Measurements from ENCODE around the gene FER. TPM values are rescaled to one million over a fixed set of nuclear protein-coding genes. Genes with fewer than 3 reads are reported as not detected.
"Not testable (repeated sequence)": the region's sequence is repeated elsewhere in the genome, so short reads cannot be mapped to it uniquely, and the experiment has no call there.

FER gene
- total RNA-seq, 2 experiments from 2014 or later = 5.9 to 8.0 TPM

DNA sequence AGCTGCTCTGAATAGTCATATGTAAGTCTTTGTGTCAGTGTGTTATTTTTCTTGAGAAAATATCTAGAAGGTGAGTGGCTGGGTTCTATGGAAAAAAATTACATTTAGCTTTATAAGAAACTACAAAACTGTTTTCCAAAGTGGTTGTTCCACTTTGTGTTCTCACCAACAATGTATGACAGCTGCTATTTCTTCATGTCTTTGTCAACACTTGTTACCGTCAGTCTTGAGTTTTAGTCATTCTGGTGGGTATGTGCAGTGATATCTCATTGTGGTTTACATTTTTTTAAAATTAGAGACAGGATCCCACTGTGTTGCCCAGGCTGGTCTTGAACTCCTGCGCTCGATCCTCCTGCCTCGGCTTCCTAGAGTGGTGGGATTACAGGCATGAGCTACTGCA is 415.6 kb downstream of the FER start:
- Mint-ChIP-seq H3K9me3 (ENCODE audit: insufficient read depth) (no peaks in the 10 kb centered on the region), H3K27me3 (ENCODE audit: low read depth) (no peaks in the 10 kb centered on the region), H3K4me1 (ENCODE audit: low read depth) (no peaks in the 10 kb centered on the region), H3K27ac (no peak overlapping the region), H3K4me3 (no peak overlapping the region), H3K36me3 (ENCODE audit: low read depth) (no peaks in the 10 kb centered on the region)
- ChIA-PET POLR2A (no interaction called here), CTCF (no interaction called here)
- ATAC-seq (no peak), DNase-seq (no peak)

DNA sequence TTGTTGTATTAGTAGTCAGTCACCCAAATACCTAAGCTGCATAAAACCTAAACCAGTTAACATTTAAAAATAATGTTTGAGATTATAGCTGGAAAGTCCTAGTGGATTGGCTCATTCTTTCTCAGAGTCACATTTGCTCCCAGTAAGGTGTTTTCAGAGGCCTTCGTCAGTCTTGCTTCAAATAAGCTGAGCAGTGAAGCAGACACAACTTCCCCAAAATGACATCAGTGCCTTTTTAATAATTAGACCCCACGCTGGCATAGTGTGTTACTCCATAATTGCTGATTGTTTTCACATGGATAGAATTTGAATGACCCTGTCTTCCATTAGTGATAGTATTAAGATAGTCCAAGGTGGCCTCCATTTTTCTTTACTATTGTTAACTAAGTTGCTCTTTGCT is 416.3 kb downstream of the FER start:
- Mint-ChIP-seq H3K27me3 (ENCODE audit: low read depth) (no peaks in the 10 kb centered on the region), H3K27ac (no peak overlapping the region), H3K36me3 (ENCODE audit: low read depth) (no peaks in the 10 kb centered on the region), H3K4me3 (no peak overlapping the region), H3K4me1 (ENCODE audit: low read depth) (no peaks in the 10 kb centered on the region), H3K9me3 (ENCODE audit: insufficient read depth) (no peaks in the 10 kb centered on the region)
- ChIA-PET POLR2A (no interaction called here), CTCF (no interaction called here)
- no peak for ATAC-seq
- DNase-seq = no peak

DNA sequence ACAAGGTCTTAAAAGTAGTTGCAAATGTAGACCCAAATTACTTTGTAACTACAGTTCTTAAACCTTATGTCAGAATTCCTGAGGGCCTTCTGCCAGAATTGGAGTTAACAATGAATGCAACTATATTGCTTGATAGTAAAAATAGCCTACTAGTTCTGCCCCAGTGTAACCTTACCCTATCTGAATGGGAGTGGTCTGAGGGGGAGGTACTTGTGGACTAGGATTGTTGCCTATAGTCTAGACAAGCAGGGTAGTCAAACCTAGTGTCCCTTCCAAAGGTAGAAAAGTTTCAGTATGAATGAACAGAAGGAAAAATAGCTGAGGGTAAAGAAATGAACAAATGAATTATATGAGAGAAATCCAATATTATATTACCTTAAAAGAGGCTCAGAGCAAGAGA is 419.9 kb downstream of the FER start:
- H3K9me3 Mint-ChIP-seq (ENCODE audit: insufficient read depth) = no peaks in the 10 kb centered on the region
- H3K36me3 Mint-ChIP-seq (ENCODE audit: low read depth) = no peaks in the 10 kb centered on the region
- ChIA-PET CTCF (no interaction called here), POLR2A (no interaction called here)
- no peak for ATAC-seq
- DNase-seq = no peak
- no peaks in the 10 kb centered on the region for H3K27me3 Mint-ChIP-seq (ENCODE audit: low read depth)
- no peak overlapping the region for H3K4me3 Mint-ChIP-seq
- H3K4me1 Mint-ChIP-seq (ENCODE audit: low read depth) = no peaks in the 10 kb centered on the region
- no peak overlapping the region for H3K27ac Mint-ChIP-seq

DNA sequence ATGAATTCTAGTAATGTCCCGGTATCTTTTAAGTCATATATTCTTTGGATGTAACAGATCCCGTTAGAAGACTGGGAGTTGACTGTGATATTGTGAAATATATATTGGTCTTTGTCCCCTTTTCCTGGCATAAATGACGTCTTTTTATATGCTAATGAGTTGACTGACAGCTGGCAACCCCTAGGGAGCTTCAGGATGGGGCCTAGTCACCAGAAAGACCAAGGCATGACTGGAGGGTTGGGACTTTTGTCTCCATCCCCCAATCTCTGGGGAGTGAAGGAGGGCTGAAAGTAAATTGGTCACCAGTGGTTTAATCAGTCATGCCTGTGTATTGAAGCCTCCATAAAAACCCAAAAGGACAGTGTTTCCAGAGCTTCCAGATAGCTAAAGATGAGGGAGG is 420.5 kb downstream of the FER start:
- Mint-ChIP-seq H3K36me3 (ENCODE audit: low read depth) (no peaks in the 10 kb centered on the region), H3K4me1 (ENCODE audit: low read depth) (no peaks in the 10 kb centered on the region), H3K9me3 (ENCODE audit: insufficient read depth) (peaks cover 6% of the 10 kb centered on the region), H3K4me3 (no peak overlapping the region), H3K27me3 (ENCODE audit: low read depth) (no peaks in the 10 kb centered on the region), H3K27ac (no peak overlapping the region)
- DNase-seq (no peak), ATAC-seq (no peak)
- ChIA-PET POLR2A (no interaction called here), CTCF (no interaction called here)

DNA sequence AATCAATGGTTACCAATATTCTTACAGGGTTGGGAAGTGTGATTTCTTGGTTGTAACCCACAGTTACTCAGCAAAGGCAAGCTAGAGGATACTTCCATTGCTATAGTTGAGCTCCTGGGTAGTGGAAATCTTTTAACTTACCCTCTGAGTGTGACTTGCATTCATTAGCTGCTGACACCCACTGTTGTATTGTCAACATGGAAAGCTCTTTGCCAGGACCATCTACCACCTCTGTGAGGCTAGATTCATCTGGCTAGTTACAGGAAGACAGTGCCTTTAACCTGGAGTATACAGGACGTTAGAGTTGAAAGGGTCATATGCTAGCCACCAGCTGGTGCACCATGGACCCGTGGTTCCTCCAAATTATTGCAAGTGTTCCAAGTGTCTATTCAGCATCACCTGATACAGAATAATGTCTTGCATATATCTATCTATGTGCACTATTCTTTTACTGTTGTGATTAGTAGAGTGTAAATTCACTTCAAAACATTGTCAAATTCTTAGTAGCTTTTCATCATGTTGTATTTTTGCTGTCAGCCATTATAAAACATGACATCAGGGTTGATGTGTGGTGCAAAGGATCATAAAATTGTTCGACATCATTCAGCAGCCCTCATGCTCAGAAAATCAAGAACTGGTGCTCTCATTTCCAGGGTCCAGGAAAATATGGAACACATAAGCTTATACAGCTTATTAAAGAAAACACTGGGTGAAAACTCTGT is 423.1 kb downstream of the FER start:
- no peak for DNase-seq
- Mint-ChIP-seq H3K36me3 (ENCODE audit: low read depth) (no peaks in the 10 kb centered on the region), H3K4me3 (no peak overlapping the region), H3K27me3 (ENCODE audit: low read depth) (no peaks in the 10 kb centered on the region), H3K27ac (no peak overlapping the region), H3K9me3 (ENCODE audit: insufficient read depth) (peaks cover 6% of the 10 kb centered on the region), H3K4me1 (ENCODE audit: low read depth) (no peaks in the 10 kb centered on the region)
- POLR2A ChIA-PET = interaction anchor here (0.6 kb wide), 1 partner anchor 11 kb away, joined by 3 read pairs; no protein-coding TSS in a partner anchor
- ATAC-seq = no peak
- CTCF ChIA-PET = no interaction called here

DNA sequence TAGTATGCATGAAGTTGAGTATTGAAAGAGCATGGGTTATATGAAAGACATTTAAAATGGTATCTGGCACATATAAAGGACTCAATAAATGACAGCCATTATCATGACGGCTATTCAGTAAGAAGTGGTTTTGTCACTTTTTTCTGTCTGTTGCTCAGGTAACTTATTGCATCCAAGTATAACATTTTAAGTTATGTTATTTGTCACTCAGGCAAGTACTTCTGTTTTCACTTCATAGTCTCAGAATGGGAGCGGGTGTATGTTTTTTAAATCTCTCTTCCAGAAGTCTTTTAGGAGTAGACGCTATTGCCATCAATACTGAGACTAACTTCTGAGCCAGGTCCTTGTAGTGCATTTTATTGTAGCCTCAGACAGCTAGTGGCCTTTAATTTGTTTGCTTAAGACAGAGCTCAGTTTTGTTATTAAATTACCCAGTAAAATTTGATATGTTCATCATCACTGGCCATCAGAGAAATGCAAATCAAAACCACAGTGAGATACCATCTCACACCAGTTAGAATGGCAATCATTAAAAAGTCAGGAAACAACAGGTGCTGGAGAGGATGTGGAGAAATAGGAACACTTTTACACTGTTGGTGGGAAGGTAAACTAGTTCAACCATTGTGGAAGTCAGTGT is 423.9 kb downstream of the FER start:
- H3K9me3 Mint-ChIP-seq (ENCODE audit: insufficient read depth); H3K27me3 Mint-ChIP-seq (ENCODE audit: low read depth); H3K4me1 Mint-ChIP-seq (ENCODE audit: low read depth); H3K27ac Mint-ChIP-seq; CTCF ChIA-PET; H3K4me3 Mint-ChIP-seq; ATAC-seq; H3K36me3 Mint-ChIP-seq (ENCODE audit: low read depth); POLR2A ChIA-PET; DNase-seq: not testable (repeated sequence)

DNA sequence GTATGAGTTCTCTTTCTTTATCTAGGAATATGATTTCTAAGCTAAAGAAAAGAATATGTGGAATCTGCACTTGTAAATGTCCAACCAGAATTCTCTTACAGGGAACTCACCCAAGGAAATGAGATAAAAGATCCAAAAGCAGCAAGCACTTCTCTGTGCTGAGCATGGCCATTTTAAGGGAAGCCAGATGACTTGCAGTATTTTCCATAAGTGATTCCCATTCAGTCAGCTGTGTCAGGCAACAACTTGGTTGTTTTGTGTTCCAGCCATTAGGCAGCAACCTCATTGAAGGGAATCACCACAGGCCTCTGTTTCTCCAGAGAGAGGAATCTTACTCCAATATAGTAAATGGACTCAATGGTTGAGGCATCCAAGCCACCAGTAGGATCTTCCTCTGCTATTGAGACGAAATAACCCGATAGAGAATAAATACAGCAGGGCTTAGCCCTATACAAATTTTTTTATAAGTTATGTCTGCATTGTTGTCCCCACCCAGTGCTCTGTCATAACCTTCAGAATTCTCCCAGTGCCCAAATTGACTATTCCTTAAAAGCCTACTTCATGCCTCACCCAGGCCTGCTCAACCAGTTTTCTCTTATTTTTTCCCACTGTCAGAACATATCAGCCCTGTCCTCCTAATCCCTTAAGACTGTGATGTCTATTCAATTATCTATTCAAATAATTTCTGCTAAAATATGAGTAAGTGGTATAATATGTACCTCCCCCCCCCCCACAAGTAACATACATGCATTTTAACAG is 425.5 kb downstream of the FER start:
- POLR2A ChIA-PET = no interaction called here
- ATAC-seq = no peak
- H3K27ac Mint-ChIP-seq = no peak overlapping the region

DNA sequence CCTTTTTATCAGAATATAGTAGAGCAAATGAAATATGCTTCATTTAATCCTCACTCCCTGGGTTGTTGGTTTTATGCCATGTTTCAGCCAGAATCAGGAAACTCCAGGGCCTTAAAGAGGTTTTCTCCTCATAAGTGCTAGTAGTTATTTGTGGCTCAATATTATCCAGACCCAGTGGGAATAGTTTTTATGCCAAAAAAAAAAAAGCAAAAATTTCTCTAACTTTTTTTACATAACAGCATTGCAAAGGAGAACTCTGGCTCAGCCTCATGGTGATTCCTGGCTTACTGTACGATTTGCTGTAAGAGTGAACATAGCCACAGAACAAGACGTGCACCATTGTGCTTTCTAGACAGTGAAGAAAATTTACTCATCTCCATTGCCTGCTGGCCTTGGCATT is 429.5 kb downstream of the FER start:
- CTCF ChIA-PET = no interaction called here
- H3K4me3 Mint-ChIP-seq = no peak overlapping the region
- H3K36me3 Mint-ChIP-seq (ENCODE audit: low read depth) = no peaks in the 10 kb centered on the region
- H3K27me3 Mint-ChIP-seq (ENCODE audit: low read depth) = no peaks in the 10 kb centered on the region
- H3K4me1 Mint-ChIP-seq (ENCODE audit: low read depth) = no peaks in the 10 kb centered on the region
- POLR2A ChIA-PET = no interaction called here
- DNase-seq (no peak), ATAC-seq (no peak)
- no peak overlapping the region for H3K27ac Mint-ChIP-seq
- peaks cover 6% of the 10 kb centered on the region for H3K9me3 Mint-ChIP-seq (ENCODE audit: insufficient read depth)

More for the DNA sequence above, 425.5 kb downstream of the FER start:
- Mint-ChIP-seq H3K36me3 (ENCODE audit: low read depth) (no peaks in the 10 kb centered on the region), H3K9me3 (ENCODE audit: insufficient read depth) (peaks cover 6% of the 10 kb centered on the region), H3K4me3 (no peak overlapping the region), H3K4me1 (ENCODE audit: low read depth) (no peaks in the 10 kb centered on the region), H3K27me3 (ENCODE audit: low read depth) (no peaks in the 10 kb centered on the region)
- CTCF ChIA-PET = no interaction called here
- DNase-seq = no peak

DNA sequence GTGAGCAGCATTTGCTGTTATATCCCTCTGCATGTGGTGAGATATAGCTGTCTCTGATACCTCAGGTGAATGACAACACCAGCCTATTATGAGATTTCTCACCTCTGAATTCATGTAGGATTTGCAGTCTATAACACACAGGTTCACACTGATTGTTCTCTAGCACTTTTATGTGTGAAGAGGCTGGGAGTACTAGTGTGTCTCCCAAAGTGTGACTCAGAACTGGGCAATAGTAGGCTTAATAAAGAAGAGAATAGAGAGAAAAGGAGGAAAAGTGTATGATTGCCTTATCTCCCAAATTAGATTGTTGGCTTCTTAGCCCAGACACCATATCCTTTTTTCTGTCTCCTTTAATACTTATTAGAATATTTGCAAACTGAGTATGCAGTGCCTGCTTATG is 430.1 kb downstream of the FER start:
- Mint-ChIP-seq H3K36me3 (ENCODE audit: low read depth) (no peaks in the 10 kb centered on the region), H3K9me3 (ENCODE audit: insufficient read depth) (peaks cover 4% of the 10 kb centered on the region), H3K4me1 (ENCODE audit: low read depth) (no peaks in the 10 kb centered on the region), H3K27me3 (ENCODE audit: low read depth) (no peaks in the 10 kb centered on the region), H3K4me3 (no peak overlapping the region), H3K27ac (no peak overlapping the region)
- DNase-seq = no peak
- ChIA-PET CTCF (no interaction called here), POLR2A (no interaction called here)
- no peak for ATAC-seq

DNA sequence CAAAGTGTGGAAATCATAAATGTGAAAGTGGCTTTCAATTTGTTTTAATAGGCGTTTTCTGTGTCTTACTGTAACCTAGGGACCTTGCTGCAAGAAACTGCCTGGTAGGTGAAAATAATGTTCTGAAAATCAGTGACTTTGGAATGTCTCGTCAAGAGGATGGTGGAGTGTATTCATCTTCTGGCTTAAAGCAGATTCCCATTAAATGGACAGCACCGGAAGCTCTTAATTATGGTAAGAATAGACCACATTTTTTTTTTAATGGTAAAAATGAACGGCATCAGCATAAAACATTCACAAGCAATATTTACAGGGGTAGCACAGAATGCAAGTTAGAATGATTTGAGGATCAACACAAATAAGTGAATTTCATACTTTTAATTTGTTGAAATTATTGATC is 433.0 kb downstream of the FER start:
- H3K4me3 Mint-ChIP-seq = no peak overlapping the region
- DNase-seq (no peak), ATAC-seq (no peak)
- ChIA-PET POLR2A (no interaction called here), CTCF (no interaction called here)
- H3K4me1 Mint-ChIP-seq (ENCODE audit: low read depth) = peaks cover 4% of the 10 kb centered on the region
- H3K27ac Mint-ChIP-seq = no peak overlapping the region
- H3K9me3 Mint-ChIP-seq (ENCODE audit: insufficient read depth) = no peaks in the 10 kb centered on the region
- no peaks in the 10 kb centered on the region for H3K36me3 Mint-ChIP-seq (ENCODE audit: low read depth)
- no peaks in the 10 kb centered on the region for H3K27me3 Mint-ChIP-seq (ENCODE audit: low read depth)

DNA sequence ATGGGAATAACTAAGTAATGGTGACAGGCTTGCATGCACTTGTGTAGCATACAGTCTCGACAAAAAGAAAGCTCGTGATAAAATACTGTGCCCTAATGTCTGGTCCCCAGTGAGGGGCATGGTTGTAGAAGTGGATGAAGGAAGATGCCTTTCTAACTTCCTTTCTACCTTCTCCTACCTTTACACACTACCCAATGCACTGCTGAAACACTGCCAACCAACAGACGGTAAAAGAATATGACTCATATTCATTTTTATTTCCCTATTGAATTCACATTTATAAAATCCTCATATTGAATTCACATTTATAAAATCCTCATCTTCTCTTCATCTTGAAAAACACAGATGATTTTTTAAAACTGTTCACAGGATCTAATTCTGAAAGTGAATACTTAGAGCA is 439.1 kb downstream of the FER start:
- ATAC-seq (no peak), DNase-seq (no peak)
- Mint-ChIP-seq H3K27ac (no peak overlapping the region), H3K4me1 (ENCODE audit: low read depth) (peaks cover 6% of the 10 kb centered on the region), H3K27me3 (ENCODE audit: low read depth) (no peaks in the 10 kb centered on the region), H3K4me3 (no peak overlapping the region), H3K9me3 (ENCODE audit: insufficient read depth) (no peaks in the 10 kb centered on the region), H3K36me3 (ENCODE audit: low read depth) (no peaks in the 10 kb centered on the region)
- CTCF ChIA-PET = no interaction called here
- POLR2A ChIA-PET = no interaction called here

DNA sequence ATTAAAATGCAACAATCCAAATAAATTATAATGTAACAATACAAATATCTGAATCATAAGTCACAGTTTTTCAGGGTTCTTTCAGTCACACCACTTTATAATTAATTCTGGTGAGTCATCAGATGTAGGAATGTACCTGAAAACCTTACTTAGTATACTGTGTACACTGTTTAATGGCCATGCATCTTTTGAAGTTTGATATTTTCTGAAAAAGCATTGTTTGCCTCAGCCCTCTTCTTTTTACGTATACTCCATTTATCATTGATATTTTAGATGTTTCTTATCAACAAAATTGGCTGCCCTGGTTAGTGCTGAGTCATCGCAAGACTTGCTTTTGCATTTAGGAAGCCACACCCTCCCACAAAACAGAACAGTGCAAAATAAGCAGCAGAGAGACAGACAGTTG is 443.5 kb downstream of the FER start:
- ChIA-PET POLR2A (no interaction called here), CTCF (no interaction called here)
- Mint-ChIP-seq H3K4me3 (no peak overlapping the region), H3K36me3 (ENCODE audit: low read depth) (no peaks in the 10 kb centered on the region), H3K27me3 (ENCODE audit: low read depth) (no peaks in the 10 kb centered on the region), H3K4me1 (ENCODE audit: low read depth) (peaks cover 3% of the 10 kb centered on the region), H3K9me3 (ENCODE audit: insufficient read depth) (no peaks in the 10 kb centered on the region), H3K27ac (peak overlapping the region; percentile 30)
- ATAC-seq (no peak), DNase-seq (peak; percentile 23)

All from activated CD8-positive, alpha-beta T cell treated with anti-CD3 and anti-CD28 coated beads, Interleukin-2, amount 10 ng/mL, durations not matched to agents 7 days and 5 days (primary cell).